GM10248 (cell line): ENCODE results near the gene SNTG2.

Source experiments
- CTCF ChIA-PET: fragments of 300-600 bp; sonication (Branson Sonifier 250); formaldehyde crosslinking; extraction: SDS; loops from one replicate; lab custom pipeline; 2021; ENCODE audit warnings: antibody characterized with exemption; lab: Yijun Ruan, JAX
- POLR2A ChIA-PET: fragments of 350-650 bp; sonication (Branson Sonifier 250); formaldehyde crosslinking; extraction: SDS; loops from one replicate; lab custom pipeline; 2020; ENCODE audit warnings: antibody characterized with exemption; lab: Yijun Ruan, JAX
- DNase-seq: peaks from one replicate; pipeline ENCODE4 v3.0.0; 2012; ENCODE audit errors: extremely low spot score
- CTCF ChIP-seq: IDR thresholded peaks from 2 replicates; pipeline ENCODE4 v1.5.1; 2012; ENCODE audit warnings: mild to moderate bottlenecking, low read depth; ENCODE audit errors: extremely low read depth, missing control alignments, control extremely low read depth

Gene SNTG2

GRCh38 chr2:1277634-1278033, 327.0 kb downstream of the SNTG2 start:
- CTCF ChIA-PET = interaction anchor here (1.4 kb wide), 1 partner anchor 20 kb away, joined by 3 read pairs; no protein-coding TSS in a partner anchor
- POLR2A ChIA-PET = no interaction called here
- DNase-seq = no peak
- TF ChIP-seq CTCF = no peak

GRCh38 chr2:1278125-1278524, 327.5 kb downstream of the SNTG2 start:
- DNase-seq = no peak
- CTCF ChIA-PET = interaction anchor here (1.4 kb wide), 1 partner anchor 20 kb away, joined by 3 read pairs; no protein-coding TSS in a partner anchor
- POLR2A ChIA-PET = no interaction called here
- no peak for TF ChIP-seq CTCF

GRCh38 chr2:1278861-1279260, 328.2 kb downstream of the SNTG2 start:
- DNase-seq = no peak
- TF ChIP-seq CTCF = no peak
- POLR2A ChIA-PET = no interaction called here
- CTCF ChIA-PET = no interaction called here

GRCh38 chr2:1282552-1282951, 331.9 kb downstream of the SNTG2 start:
- DNase-seq = no peak
- TF ChIP-seq CTCF = no peak
- ChIA-PET CTCF (no interaction called here), POLR2A (no interaction called here)

GRCh38 chr2:1283020-1283801, 332.6 kb downstream of the SNTG2 start:
- CTCF ChIA-PET = no interaction called here
- DNase-seq = no peak
- POLR2A ChIA-PET = no interaction called here
- no peak for TF ChIP-seq CTCF

GRCh38 chr2:1283871-1284270, 333.2 kb downstream of the SNTG2 start:
- ChIA-PET POLR2A (no interaction called here), CTCF (no interaction called here)
- TF ChIP-seq CTCF = no peak
- no peak for DNase-seq
